HCT116 (cell line): ENCODE results near the gene SCN7A. TPM values are rescaled to one million over a fixed set of nuclear protein-coding genes. Genes with fewer than 3 reads are reported as not detected.
A peak's percentile ranks its signal among the peaks of the same experiment; 100 is the strongest.

Experiments used
- ATAC-seq: fragments of 200-7000 bp; cut with Tn5 transposase; 2 replicates; pipeline ENCODE4 v1.9.1; 2020; ENCODE audit warnings: mild to moderate bottlenecking, moderate library complexity
- Bru-seq: library from RNA; stranded (reverse); fragments of 400-500 nt; gene quantifications from one replicate; lab custom pipeline; 2021; lab: Mats Ljungman, UMichigan
- BruChase-seq, 2 experiments: library from RNA; stranded (reverse); fragments of 400-500 nt; gene quantifications; one replicate each; lab custom pipeline; 2021; lab: Mats Ljungman, UMichigan
- BruUV-seq: library from RNA; stranded (reverse); fragments of 400-500 nt; replicated peaks from 2 replicates; lab custom pipeline; 2021; lab: Mats Ljungman, UMichigan
- CTCF ChIA-PET: fragments of 300-600 bp; sonication (Branson Sonifier 250); formaldehyde crosslinking; loops from one replicate; lab custom pipeline; 2021; ENCODE audit warnings: antibody characterized with exemption; lab: Charles Lee
- POLR2A ChIA-PET: fragments of 300-600, 350-600 bp; sonication (Branson Sonifier 250); formaldehyde crosslinking; loops from one replicate; lab custom pipeline; 2021; ENCODE audit warnings: antibody characterized with exemption; lab: Charles Lee
- RAD21 ChIA-PET, 2 experiments: fragments of 300-600 bp; sonication (Branson Sonifier 250); formaldehyde crosslinking; loops; one replicate each; lab custom pipeline; 2023; ENCODE audit warnings: low total read pairs in 2 of 2; ENCODE audit not compliant: uncharacterized antibody in 2 of 2, unreplicated experiment in 2 of 2, low non-redundant PET in 1 of 2; lab: Charles Lee
- DNase-seq: peaks from one replicate; pipeline ENCODE4 v3.0.0-alpha.2; 2010; ENCODE audit warnings: low read depth, low spot score
- H2AFZ ChIP-seq: fragments of 200-600 bp; shearing (Covaris generic), sonication (generic); 2 replicates; pipeline ENCODE4 v1.6.1; 2017; ENCODE audit warnings: low read depth, mixed run types, mixed read lengths, antibody characterized with exemption, low read length; ENCODE audit not compliant: poor library complexity, severe bottlenecking
- H3K27ac ChIP-seq: 2 replicates; pipeline ENCODE4 v1.5.1; 2012; ENCODE audit warnings: low read depth, low read length
- H3K27me3 ChIP-seq: fragments of 200-600 bp; sonication (generic); 2 replicates; pipeline ENCODE4 v1.6.1; 2016; ENCODE audit warnings: mixed run types, low read length, mixed read lengths; ENCODE audit not compliant: insufficient read depth
- H3K36me3 ChIP-seq, 2 experiments: fragments of 200-500 bp in 1 of 2; fragments of 200-600 bp in 1 of 2; sonication (Bioruptor generic) in 1 of 2; sonication (generic) in 1 of 2; 2 replicates each; pipeline versions ENCODE4 v1.5.1 to v1.6.1; 2014 to 2016; ENCODE audit warnings: low read length in 2 of 2, inconsistent platforms in 1 of 2, mixed read lengths in 1 of 2, mixed run types in 1 of 2; ENCODE audit not compliant: insufficient read depth in 2 of 2, control insufficient read depth in 1 of 2
- H3K4me1 ChIP-seq, 2 experiments: fragments of 200-600 bp in 1 of 2; sonication (generic) in 1 of 2; 2 replicates each; pipeline versions ENCODE4 v1.5.1 to v1.6.1; 2012 to 2017; ENCODE audit warnings: low read length in 2 of 2, inconsistent platforms in 1 of 2, mild to moderate bottlenecking in 1 of 2, mixed read lengths in 1 of 2, mixed run types in 1 of 2, moderate library complexity in 1 of 2; ENCODE audit not compliant: insufficient read depth in 2 of 2, control insufficient read depth in 1 of 2
- H3K4me2 ChIP-seq: fragments of 200-600 bp; sonication (generic); 2 replicates; pipeline ENCODE4 v1.6.1; 2017; ENCODE audit warnings: mixed run types, low read length, mixed read lengths
- H3K4me3 ChIP-seq, 2 experiments: fragments of 200-600 bp in 1 of 2; sonication (generic) in 1 of 2; replicated peaks in 1 of 2; 2 replicates each; pipeline ENCODE4 v1.5.1; 2011 to 2016; ENCODE audit warnings: low read length in 2 of 2, control low read depth in 1 of 2, low read depth in 1 of 2, mild to moderate bottlenecking in 1 of 2, mixed read lengths in 1 of 2, mixed run types in 1 of 2
- H3K79me2 ChIP-seq: fragments of 200-600 bp; sonication (generic); 2 replicates; pipeline ENCODE4 v1.6.1; 2017; ENCODE audit warnings: mild to moderate bottlenecking, mixed run types, low read length, moderate library complexity, mixed read lengths; ENCODE audit not compliant: insufficient read depth
- H3K9ac ChIP-seq: fragments of 200-600 bp; sonication (generic); 2 replicates; pipeline ENCODE4 v1.6.1; 2016; ENCODE audit warnings: low read length, mixed read lengths
- H3K9me2 ChIP-seq: fragments of 200-600 bp; sonication (generic), shearing (Covaris generic); 2 replicates; pipeline ENCODE4 v1.6.1; 2017; ENCODE audit warnings: mixed run types, mild to moderate bottlenecking, moderate library complexity; ENCODE audit not compliant: insufficient read depth
- H3K9me3 ChIP-seq, 2 experiments: fragments of 200-500 bp in 1 of 2; fragments of 200-600 bp in 1 of 2; sonication (Bioruptor generic) in 1 of 2; sonication (generic) in 1 of 2; 2 replicates each; pipeline ENCODE4 v1.6.1; 2014 to 2017; ENCODE audit warnings: low read length in 2 of 2, mixed read lengths in 2 of 2, inconsistent platforms in 1 of 2, low read depth in 1 of 2, mild to moderate bottlenecking in 1 of 2, mixed run types in 1 of 2, moderate library complexity in 1 of 2; ENCODE audit not compliant: control insufficient read depth in 1 of 2, insufficient read depth in 1 of 2
- H4K20me1 ChIP-seq: fragments of 200-600 bp; sonication (generic), shearing (Covaris generic); 2 replicates; pipeline ENCODE4 v1.6.1; 2017; ENCODE audit warnings: mixed run types, mild to moderate bottlenecking, moderate library complexity; ENCODE audit not compliant: insufficient read depth
- CBX3 ChIP-seq: IDR thresholded peaks from 2 replicates; pipeline ENCODE4 v1.6.1; 2012; ENCODE audit warnings: low read depth
- ELF1 ChIP-seq: IDR thresholded peaks from 2 replicates; pipeline ENCODE4 v1.6.1; 2012; ENCODE audit warnings: low read depth, borderline replicate concordance
- EZH2phosphoT487 ChIP-seq: fragments of 200-600 bp; IDR thresholded peaks from 2 replicates; pipeline ENCODE4 v1.6.1; 2018; ENCODE audit warnings: antibody characterized with exemption, borderline replicate concordance
- FOSL1 ChIP-seq: IDR thresholded peaks from 2 replicates; pipeline ENCODE4 v1.6.1; 2012; ENCODE audit warnings: low read depth
- JUND ChIP-seq: IDR thresholded peaks from 2 replicates; pipeline ENCODE4 v1.6.1; 2012
- POLR2A ChIP-seq: IDR thresholded peaks from 2 replicates; pipeline ENCODE4 v1.7.0; 2011; ENCODE audit warnings: borderline replicate concordance; ENCODE audit not compliant: insufficient read depth, insufficient read length; ENCODE audit errors: extremely low read depth
- SP1 ChIP-seq: IDR thresholded peaks from 2 replicates; pipeline ENCODE4 v1.6.1; 2012; ENCODE audit warnings: low read depth
- ZFX ChIP-seq: fragments of 450-650 bp; IDR thresholded peaks from 2 replicates; pipeline ENCODE4 v1.6.1; 2017
- intact Hi-C: fragments of 100-400 bp; cut with micrococcal nuclease; formaldehyde crosslinking; loops from 2 replicates; pipeline ENCODE4 v1.10.0; 2022
- long read RNA-seq: library from polyadenylated mRNA; unstranded; transcript quantifications from one replicate; pipeline ENCODE4 v2.0.0, GENCODE V29; 2021; ENCODE audit not compliant: unreplicated experiment
- polyA plus RNA-seq: library from polyadenylated mRNA; unstranded; fragments of >200 nt; gene quantifications from 2 replicates; pipeline ENCODE4 v1.2.1, GENCODE V29; 2012; ENCODE audit warnings: missing spikeins
- total RNA-seq: library from RNA; stranded (reverse); gene quantifications from one replicate; pipeline ENCODE4 v1.2.1, GENCODE V29; 2021; ENCODE audit not compliant: unreplicated experiment
- TF ChIP-seq, protein P1 (sequence below), 3 experiments: fragments of 200-600 bp in 1 of 3; sonication (generic) in 1 of 3; IDR thresholded peaks in 2 of 3; conservative IDR thresholded peaks in 1 of 3; 2 replicates each; pipeline ENCODE4 v1.5.1; 2012 to 2017; ENCODE audit warnings: low read depth in 2 of 3, low read length in 2 of 3, antibody characterized with exemption in 1 of 3, borderline replicate concordance in 1 of 3, control low read depth in 1 of 3, mild to moderate bottlenecking in 1 of 3, mixed read lengths in 1 of 3, mixed run types in 1 of 3, moderate library complexity in 1 of 3; ENCODE audit not compliant: insufficient read depth in 1 of 3
- TF ChIP-seq, protein P2 (sequence below): IDR thresholded peaks from 2 replicates; pipeline ENCODE4 v1.6.1; 2012; ENCODE audit warnings: low read depth
- TF ChIP-seq, protein P3 (sequence below): IDR thresholded peaks from 2 replicates; pipeline ENCODE4 v1.6.1; 2012

The SCN7A gene
- total RNA-seq (0.07 TPM), Bru-seq, nascent RNA (percentile 3 among the genes with signal in this experiment), BruChase-seq, experiment 1, labeled RNA remaining after a 6-hour chase (percentile 1 among the genes with signal in this experiment), BruChase-seq, experiment 2, labeled RNA remaining after a 2-hour chase (not detected)
- polyA plus RNA-seq, result not detected in 2 replicates
- long read RNA-seq, result 0 reads

DNA sequence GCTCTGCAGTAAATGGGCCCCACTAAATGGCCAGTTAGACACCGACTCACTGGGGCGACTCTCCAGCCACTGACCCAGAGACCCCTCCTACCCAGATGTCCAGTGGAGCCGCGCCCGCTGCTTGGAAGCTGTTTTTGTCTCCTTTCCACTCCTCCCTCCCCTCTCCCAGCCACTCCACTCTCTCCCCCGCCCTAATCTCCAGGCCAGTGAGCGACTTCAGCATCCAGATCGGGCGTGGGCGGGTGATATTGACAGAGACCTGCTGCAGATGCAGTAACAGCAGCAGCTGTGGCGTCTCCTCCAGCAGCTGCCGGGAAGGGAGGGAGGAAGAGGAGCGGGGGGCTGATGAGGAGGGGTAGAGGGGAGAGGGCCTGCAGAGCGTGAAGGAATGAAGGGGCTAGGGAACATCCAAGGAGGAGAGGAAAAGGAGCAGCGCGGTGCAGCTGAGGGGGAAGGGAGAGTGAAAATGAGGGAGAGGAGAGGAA is at the start of gene SCN7A:
Gene SCN7A, minus strand, starts transcription at position 110 of the 485 bp plus-strand sequence. CDS start 16,553 bp downstream, outside the sequence.
- POLR2A ChIA-PET, result no interaction called here
- H3K4me2 ChIP-seq, result no peak within 1 kb of the TSS
- no TSS peak for BruUV-seq
- H3K9me2 ChIP-seq, result no peaks in the 10 kb centered on the region
- H4K20me1 ChIP-seq, result no peaks in the 10 kb centered on the region
- H3K27me3 ChIP-seq, result peaks cover 19% of the 10 kb centered on the region
- H3K27ac ChIP-seq, result no peak within 1 kb of the TSS
- no peaks in the 10 kb centered on the region for H3K36me3 ChIP-seq
- no peak for DNase-seq
- no peak within 1 kb of the TSS for H3K9ac ChIP-seq
- H3K9me3 ChIP-seq, result no peaks in the 10 kb centered on the region
- H3K79me2 ChIP-seq, result no peaks in the 10 kb centered on the region
- no peak within 1 kb of the TSS for H2AFZ ChIP-seq
- intact Hi-C loops, result no loop called here
- TF ChIP-seq FOSL1 (no peak), ZFX (no peak), CBX3 (no peak), EZH2phosphoT487 (no peak), ELF1 (no peak), SP1 (no peak), POLR2A (no peak), JUND (no peak)
- TF ChIP-seq, protein P1, sequence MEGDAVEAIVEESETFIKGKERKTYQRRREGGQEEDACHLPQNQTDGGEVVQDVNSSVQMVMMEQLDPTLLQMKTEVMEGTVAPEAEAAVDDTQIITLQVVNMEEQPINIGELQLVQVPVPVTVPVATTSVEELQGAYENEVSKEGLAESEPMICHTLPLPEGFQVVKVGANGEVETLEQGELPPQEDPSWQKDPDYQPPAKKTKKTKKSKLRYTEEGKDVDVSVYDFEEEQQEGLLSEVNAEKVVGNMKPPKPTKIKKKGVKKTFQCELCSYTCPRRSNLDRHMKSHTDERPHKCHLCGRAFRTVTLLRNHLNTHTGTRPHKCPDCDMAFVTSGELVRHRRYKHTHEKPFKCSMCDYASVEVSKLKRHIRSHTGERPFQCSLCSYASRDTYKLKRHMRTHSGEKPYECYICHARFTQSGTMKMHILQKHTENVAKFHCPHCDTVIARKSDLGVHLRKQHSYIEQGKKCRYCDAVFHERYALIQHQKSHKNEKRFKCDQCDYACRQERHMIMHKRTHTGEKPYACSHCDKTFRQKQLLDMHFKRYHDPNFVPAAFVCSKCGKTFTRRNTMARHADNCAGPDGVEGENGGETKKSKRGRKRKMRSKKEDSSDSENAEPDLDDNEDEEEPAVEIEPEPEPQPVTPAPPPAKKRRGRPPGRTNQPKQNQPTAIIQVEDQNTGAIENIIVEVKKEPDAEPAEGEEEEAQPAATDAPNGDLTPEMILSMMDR (IDR thresholded peaks at IDR 0.05 in 2 of 3, conservative IDR thresholded peaks at IDR 0.05 in 1 of 3; ENCODE audit: borderline replicate concordance in 1 of 3, insufficient read depth in 1 of 3, low read depth in 2 of 3, low read length in 2 of 3), result no peak
- TF ChIP-seq, protein P2, sequence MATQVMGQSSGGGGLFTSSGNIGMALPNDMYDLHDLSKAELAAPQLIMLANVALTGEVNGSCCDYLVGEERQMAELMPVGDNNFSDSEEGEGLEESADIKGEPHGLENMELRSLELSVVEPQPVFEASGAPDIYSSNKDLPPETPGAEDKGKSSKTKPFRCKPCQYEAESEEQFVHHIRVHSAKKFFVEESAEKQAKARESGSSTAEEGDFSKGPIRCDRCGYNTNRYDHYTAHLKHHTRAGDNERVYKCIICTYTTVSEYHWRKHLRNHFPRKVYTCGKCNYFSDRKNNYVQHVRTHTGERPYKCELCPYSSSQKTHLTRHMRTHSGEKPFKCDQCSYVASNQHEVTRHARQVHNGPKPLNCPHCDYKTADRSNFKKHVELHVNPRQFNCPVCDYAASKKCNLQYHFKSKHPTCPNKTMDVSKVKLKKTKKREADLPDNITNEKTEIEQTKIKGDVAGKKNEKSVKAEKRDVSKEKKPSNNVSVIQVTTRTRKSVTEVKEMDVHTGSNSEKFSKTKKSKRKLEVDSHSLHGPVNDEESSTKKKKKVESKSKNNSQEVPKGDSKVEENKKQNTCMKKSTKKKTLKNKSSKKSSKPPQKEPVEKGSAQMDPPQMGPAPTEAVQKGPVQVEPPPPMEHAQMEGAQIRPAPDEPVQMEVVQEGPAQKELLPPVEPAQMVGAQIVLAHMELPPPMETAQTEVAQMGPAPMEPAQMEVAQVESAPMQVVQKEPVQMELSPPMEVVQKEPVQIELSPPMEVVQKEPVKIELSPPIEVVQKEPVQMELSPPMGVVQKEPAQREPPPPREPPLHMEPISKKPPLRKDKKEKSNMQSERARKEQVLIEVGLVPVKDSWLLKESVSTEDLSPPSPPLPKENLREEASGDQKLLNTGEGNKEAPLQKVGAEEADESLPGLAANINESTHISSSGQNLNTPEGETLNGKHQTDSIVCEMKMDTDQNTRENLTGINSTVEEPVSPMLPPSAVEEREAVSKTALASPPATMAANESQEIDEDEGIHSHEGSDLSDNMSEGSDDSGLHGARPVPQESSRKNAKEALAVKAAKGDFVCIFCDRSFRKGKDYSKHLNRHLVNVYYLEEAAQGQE, result no peak
- TF ChIP-seq, protein P3, sequence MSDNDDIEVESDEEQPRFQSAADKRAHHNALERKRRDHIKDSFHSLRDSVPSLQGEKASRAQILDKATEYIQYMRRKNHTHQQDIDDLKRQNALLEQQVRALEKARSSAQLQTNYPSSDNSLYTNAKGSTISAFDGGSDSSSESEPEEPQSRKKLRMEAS, result no peak
- TF ChIP-seq, all 23 proteins: peak for 0
- Histone ChIP-seq H3K4me1 (no peaks in the 10 kb centered on the region), H3K4me3 (no peak within 1 kb of the TSS)
- ChIA-PET RAD21 (no interaction called here), CTCF (no interaction called here)
- no peak for ATAC-seq
